Erythroblast (primary cell): ENCODE data around the gene SYT1.

Source experiments
- DNase-seq, 2 experiments: peaks; one replicate each; lab custom pipeline; 2025; lab: John Stamatoyannopoulos, UW
- GATA1 ChIP-seq: IDR thresholded peaks from 2 replicates; pipeline ENCODE4 v1.6.1; 2011; ENCODE audit warnings: low read depth, mild to moderate bottlenecking, control low read depth, low read length, moderate library complexity
- POLR2A ChIP-seq: IDR thresholded peaks from 2 replicates; pipeline ENCODE4 v1.6.1; 2011; ENCODE audit warnings: mild to moderate bottlenecking, low read length

Gene SYT1

DNA sequence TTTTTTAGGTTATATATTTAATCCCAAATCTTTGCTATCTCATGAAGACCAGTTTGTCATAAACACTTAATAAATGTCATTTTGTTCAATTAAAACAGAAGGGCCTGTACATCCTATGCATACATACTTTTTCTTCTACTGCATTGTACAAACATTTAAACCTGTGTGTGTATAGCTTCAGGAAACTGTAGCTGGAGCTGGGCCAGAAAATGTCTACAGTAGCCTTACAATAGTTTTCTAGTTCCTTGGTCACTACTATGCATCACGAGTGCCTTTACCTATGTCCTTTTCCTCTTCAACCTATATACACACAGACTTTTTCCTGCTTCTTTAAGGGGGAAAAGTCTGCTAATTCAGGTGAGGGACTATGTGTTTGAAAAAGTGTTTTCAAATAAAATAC is 523.4 kb downstream of the SYT1 start:
- TF ChIP-seq POLR2A: no peak
- TF ChIP-seq GATA1: no peak
- no peak for DNase-seq

DNA sequence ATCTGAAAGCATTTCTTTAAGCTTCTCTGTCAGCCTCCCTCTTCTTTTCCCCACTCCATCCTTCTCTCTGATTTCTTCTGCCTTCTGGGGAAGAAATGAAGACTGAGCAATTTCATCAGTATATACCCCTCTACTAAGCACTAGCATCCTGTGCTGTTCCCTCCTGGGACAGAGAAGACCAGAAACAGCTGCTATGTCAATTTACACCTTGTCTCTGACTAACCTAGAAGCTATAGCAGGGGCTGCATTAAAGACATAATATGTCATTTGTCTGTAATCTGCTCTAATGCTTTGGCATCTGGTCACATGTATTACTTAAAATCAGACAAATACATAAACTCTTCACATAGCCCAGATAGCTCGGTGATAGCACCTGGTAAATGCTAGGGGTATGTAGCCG is 529.3 kb downstream of the SYT1 start:
- TF ChIP-seq POLR2A (no peak), GATA1 (no peak)
- no peak for DNase-seq

DNA sequence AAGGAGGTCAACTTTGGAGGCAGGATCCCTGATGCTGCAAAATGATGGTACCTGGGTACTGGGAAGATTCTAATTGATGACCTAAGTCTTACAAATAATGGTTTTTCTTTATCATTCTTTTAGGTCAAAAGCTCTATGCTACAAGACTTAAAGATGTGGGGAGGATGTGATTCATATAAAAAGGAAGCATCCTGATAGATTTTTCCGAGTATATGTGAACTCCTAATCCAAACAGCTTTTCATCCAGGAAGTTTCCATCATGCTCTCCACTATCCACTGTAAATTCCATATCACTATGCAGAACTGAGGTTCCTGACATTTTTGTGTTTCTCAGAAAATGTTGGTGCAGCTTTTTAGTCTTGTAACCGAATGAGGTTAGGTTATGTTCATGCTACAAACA is 533.0 kb downstream of the SYT1 start:
- TF ChIP-seq POLR2A: no peak
- DNase-seq: no peak

DNA sequence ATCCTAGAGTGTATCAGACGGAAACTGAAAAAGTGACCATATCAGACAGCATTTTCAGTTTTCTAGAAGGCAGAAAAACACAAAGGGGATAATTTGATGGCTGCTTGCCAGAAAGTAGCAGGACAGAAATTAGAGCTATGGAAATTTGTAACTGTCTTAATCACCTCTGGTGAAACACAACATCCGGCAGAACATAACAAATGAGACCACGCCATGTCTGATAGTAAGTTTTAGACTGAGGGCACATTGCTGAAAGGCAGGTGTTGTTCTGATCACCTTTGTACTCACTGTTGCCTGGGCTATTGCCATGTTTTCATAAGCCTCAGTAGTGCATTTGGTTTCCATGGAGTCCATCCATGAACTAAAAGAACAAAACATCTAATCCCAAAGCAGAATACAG is 535.9 kb downstream of the SYT1 start:
- DNase-seq: no peak
- TF ChIP-seq GATA1: no peak
- TF ChIP-seq POLR2A: no peak

DNA sequence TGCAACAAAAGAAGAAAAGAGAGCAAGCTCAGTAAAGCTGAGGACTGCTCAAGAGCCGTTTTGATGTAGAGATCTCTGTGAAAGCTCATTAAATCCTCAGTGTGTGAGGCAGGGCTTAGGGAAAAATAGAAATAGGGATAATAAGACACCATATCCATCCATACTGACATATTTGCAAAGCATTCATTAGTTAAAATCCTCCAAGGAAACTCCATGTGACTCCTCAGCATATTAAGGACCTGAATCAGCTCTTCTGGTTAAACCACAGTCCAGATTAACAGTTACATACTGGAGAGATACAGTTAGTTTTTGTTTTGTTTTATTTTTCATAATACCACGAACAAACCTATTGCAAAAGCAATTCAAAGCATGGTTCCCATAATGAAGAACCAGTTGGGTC is 538.0 kb downstream of the SYT1 start:
- TF ChIP-seq POLR2A (no peak), GATA1 (no peak)
- no peak for DNase-seq

DNA sequence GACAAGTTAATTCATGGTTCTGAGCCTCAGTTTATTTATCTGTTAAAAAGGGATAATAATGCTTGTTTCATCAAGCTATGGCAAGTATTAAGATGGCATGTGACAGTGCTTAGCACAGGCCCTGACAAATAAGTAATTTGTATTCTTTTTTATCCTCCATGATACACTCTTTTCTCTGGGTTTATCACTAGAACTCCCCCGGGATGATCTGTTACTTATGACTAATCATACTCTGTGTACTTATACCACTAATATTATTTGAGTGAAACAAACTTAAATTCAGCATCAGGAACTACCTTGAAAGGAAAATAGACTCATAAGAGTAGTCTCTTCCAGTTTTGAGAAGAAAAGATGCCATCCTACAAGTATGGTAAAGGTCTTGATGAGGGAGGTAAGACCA is 542.4 kb downstream of the SYT1 start:
- TF ChIP-seq GATA1: no peak
- TF ChIP-seq POLR2A: no peak
- no peak for DNase-seq

DNA sequence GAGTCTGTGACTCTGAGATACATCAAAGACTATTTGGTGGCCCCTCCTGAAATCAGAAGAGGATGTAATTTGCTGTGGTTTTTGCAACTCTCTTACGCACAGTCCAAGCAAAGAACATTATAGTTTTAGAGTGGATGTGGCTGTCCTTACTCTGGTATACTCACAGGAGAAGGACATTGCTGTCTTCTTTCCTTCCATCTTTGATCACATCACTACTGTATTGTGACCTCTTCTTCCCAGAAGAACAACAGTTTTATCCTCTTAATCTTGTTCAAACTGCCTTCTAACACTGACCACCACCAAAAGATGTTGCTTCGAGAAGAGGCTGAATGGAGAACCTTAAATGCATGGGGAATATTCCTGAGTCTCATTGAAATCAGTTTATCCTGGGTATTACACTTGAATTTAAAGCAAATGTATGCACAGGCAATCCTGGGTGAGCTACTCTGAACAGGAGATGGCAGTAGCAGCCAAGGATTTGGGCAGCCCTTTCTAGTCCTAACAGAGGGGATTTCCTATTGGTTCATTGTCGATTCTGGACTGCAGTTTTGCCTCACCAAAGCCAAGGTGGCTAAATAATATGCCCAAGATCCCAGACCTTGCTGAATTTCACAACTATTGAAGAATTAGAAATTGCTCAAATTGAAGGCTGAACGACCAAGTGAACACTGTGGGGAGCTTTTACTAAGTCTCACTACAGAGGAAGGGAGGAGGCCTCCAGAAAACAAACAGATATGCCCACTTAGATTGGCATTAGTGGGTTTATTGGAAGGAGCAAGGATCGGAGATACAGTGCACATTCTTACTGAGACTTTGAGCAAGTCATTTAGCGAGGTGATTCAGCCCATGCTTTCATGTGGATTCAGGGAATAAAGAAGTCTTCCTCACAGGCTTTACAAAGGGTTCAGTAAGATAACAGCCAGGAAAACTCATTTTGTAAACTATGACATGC is 543.4 kb downstream of the SYT1 start:
- no peak for TF ChIP-seq GATA1
- TF ChIP-seq POLR2A: no peak
- peak; percentile 3 to 16 for DNase-seq

DNA sequence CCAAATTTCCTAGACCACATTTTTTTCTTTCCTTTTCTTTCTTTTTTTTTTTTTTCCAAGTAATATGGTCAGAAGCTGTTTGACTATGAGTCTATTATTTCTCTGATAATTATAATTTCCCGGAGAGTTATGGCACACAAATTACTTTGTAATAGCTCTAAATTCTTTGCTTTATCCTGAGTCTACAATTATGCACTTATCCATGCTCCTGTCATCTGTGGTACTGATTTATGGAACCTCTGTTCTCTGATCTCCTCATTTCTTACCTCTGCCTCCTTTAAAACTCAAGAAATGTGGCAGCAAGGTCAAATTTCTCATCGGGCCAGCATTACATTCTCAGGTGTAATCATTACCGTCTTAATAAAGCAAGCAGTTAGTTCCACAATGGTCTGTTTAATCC is 544.1 kb downstream of the SYT1 start:
- TF ChIP-seq GATA1: no peak
- no peak for TF ChIP-seq POLR2A

DNA sequence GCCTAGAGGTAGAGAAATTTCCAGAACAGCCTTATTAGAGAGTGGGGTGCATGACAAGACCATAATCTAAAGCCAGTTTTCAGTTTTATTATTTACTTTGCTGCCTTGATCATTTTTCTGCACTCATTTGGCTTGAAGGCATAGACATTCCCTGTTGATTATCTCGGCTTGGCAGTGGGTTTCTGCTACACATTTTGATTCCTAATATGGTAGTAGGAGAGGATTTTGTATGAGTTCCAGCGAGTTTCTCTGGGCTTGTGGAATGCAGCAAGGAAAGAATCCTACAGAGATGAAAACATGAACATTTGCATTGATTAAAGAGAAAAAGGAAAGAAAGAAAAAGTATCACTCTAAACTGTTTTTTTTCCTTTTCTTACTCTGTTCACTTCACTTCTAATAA is 545.0 kb downstream of the SYT1 start:
- no peak for TF ChIP-seq POLR2A
- TF ChIP-seq GATA1: no peak
- no peak for DNase-seq

More for the DNA sequence above, 544.1 kb downstream of the SYT1 start:
- no peak for DNase-seq

DNA sequence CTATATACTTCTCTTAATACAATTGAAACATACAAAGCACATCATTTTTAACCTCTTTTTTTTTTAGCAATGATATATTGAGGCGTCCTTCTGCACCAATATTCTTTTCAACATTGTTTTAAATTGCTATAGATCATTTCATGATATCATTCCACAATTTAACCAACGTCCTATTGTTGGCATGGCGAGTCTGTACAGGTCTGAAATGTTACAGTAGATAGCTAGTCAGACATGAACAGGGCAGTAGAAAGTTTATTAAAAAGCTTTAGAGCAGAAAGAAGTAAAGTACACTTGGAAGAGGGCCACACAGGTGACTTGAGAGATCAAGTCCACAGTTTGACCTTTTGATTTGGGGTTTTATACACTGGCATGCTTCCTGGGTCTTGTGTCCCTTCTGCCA is 547.2 kb downstream of the SYT1 start:
- DNase-seq: no peak
- TF ChIP-seq GATA1 (no peak), POLR2A (no peak)

DNA sequence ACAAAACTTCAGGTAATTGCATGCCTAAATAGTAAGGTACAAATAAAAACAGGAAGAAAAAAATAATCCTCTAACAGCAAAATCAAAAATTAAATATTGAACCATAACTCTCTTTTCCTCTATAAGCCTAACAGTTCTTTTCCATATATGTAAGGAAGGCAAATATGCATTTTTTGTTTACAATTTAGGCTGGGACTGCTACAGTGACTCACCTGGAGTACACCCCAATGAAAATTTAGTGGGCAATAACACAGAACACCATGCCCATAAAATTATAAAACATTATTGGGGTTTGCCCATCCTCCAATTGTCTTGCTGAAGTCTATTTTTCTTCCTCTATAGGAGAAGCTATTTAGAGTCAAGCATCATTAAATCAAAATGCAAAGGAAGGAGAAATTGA is 549.2 kb downstream of the SYT1 start:
- TF ChIP-seq GATA1: no peak
- no peak for TF ChIP-seq POLR2A

DNA sequence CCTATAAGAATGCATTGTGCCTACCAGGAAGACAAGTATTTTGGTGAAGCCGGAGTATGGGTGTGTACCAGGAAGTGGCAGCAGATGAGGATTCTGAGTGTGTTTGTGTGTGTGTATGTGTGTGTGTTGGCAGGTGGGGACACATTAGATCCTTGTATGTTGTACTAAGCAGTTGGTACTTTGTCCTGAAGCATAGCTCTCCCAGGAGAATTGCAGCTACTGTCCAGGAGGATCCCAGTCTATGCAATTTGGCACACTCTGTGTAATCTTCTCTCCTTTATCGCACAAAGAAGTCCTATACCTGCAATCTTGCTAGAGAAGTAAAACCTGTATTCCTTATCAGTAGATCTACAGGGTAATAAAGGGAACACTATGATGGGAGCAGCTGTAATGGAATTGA is 549.7 kb downstream of the SYT1 start:
- no peak for TF ChIP-seq GATA1
- TF ChIP-seq POLR2A: no peak
- DNase-seq: no peak

More for the DNA sequence above, 549.2 kb downstream of the SYT1 start:
- no peak for DNase-seq

DNA sequence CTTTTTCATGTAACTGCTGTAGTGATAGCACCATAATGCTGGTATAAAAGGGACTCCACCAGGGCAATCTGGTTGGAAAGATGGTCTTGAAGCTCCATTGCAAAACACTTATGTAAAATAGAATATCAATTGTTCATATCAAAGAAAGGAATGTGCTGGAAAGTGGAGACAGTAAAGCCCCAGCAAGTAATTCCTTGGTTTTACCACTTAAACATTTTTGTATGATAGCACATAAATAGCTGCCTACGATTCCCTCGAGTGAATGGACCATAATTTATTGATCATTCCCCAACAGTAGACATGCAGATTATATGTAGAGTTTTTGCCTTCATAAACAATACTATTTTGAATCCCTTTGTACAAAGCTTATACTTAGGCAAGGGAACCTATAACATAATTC is 550.7 kb downstream of the SYT1 start:
- no peak for TF ChIP-seq GATA1
- no peak for TF ChIP-seq POLR2A
- DNase-seq: no peak

DNA sequence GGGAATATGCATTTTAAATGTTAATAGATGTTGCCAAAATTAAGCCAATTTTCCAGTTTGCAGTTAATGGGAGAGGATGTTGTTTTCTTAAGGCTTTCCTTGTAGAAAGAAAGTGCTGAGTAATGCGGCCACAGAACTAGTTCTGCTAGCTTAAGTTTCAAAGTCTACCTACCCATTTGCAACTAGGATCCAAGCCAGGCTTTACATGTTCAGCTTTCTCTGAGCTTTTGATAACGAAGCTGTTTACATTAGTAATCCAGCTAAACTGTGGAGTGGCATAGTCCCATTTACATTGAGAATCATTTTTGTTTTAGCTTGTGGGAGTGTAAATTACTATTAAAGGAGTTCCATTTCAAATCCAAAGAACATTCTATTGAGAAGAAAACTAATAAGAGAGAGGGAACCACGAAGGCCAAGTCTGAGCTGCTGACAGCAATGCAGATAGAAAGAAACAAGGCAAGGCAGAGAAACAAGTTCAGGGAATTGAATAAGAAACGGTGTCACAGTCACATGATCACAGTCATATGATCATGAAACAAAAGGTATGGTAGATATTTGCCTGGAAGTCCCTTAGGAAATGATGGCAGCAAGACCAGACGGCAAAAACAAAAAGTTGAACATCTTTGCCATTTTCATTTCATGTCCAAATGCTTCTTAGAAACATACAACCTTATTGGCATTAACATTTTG is 551.3 kb downstream of the SYT1 start:
- no peak for DNase-seq
- TF ChIP-seq POLR2A: no peak
- TF ChIP-seq GATA1: no peak

DNA sequence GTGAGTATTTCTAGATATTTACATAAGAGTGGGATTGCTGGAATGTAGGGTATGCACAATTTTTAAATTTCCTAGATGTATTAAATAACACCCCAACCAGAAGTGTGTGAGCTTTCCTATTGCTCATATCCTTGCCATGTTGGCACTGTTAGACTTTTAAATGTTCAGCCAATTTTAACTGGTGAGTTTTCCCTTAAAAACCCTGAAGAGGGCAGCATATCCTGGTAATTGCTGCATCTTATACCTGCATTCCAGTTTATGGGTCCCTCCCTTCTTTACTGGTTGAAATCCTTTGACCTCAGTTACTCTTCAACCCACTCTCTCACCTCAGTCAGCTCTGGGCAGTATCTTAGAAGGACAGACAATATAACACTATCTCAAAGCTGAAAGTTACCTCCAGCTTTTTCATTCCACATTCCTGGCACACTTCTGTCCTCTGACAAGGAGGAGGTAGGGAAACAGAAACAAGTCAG is 555.6 kb downstream of the SYT1 start:
- DNase-seq: no peak
- no peak for TF ChIP-seq GATA1
